NCI-H748 treated with DMSO at 0.1 percent for 48 hours (cell line): Measurements from ENCODE around the gene C15orf62.

ENCODE experiments used
- DNase-seq: peaks from one replicate; lab custom pipeline; 2025; lab: John Stamatoyannopoulos, UW

The C15orf62 gene

GRCh38 chr15:40769274-40770146 lies at the start of gene C15orf62:
Gene C15orf62 (plus strand): TSS chr15:40769980. CDS start chr15:40770496, 516 bp downstream.
- DNase-seq: peak; percentile 9

GRCh38 chr15:40721701-40722100 lies 48.1 kb upstream of the C15orf62 start:
- no peak for DNase-seq

- no peak for DNase-seq
These were observed 47.4 kb upstream of the C15orf62 start for GRCh38 chr15:40722354-40722753.

DNA sequence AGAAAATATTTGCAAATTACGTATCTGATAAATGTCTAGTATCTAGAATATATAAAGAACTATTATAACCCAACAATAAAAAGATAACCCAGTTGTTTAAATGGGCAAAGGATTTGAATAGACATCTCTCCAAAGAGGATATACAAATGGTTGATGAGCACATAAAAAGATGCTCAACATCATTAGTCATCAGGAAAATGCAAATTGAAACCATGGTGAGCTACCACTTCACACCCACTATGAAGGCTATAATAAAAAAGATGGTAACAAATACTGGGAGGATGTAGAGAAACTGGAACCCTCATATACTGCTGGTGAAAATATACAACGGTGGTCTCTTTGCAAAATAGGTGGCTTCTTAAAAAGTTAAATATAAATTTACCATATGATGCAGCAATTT lies 46.8 kb upstream of the C15orf62 start:
- no peak for DNase-seq

GRCh38 chr15:40723919-40724318 lies 45.9 kb upstream of the C15orf62 start:
- DNase-seq: no peak

- DNase-seq: no peak
These were observed 38.7 kb upstream of the C15orf62 start for GRCh38 chr15:40731034-40731433.

DNA sequence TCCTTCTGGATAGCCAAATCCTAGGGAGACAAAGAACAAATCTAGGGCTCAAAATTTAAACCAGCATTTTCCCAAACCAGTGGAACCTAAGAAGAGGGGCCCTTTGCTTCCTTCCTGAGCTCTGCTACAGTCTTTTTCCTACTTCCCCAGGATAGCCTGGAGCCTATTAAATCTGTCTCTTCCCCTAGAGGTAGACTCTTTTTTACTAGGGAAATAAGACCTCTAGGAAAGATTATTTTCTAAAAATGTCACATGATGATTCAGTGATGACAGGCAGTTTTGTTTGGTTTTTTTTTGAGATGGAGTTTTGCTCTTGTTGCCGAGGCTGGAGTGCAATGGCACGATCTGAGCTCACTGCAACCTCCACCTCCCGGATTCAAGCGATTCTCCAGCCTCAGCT lies 33.2 kb upstream of the C15orf62 start:
- no peak for DNase-seq

DNA sequence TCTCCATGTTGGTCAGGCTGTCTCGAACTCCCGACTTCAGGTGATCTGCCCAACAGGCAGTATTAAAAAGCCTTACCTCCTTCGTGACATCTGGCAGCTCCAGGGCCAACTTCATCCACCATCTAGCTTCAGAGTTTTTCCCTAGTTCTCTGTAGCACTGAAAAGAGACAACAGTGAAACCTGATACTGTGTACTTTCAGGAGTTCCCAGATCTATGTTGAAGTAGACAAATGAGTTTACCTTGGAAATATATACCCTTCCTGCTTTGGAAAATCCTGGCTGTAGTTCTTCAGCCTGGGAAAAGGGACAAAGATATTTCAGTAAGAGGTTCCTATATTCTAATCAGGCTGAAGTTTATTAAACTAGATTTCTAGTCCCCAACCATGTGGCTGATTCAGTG lies 32.7 kb upstream of the C15orf62 start:
- DNase-seq: no peak

DNA sequence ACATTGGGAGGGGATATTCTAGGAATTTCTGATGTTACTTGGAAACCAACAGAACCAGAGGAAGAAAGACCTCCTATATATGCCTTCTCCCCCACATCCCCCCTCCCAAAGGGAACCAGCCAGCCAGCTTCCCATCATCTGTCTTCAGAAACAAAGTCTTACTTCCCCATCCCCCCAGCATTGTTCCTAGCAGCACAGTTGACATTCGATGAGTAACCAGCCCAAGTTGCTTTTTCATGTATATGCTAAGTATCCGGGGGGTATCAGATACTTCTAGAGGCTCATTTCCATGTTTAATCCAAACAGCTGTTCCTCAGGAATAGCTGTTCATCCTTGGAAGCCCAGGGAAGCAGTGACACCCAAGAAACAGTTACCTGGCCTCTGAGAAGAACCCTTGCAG lies 30.7 kb upstream of the C15orf62 start:
- DNase-seq: no peak

GRCh38 chr15:40739854-40740253 lies 29.9 kb upstream of the C15orf62 start:
- DNase-seq: no peak

- no peak for DNase-seq
These were observed 26.3 kb upstream of the C15orf62 start for GRCh38 chr15:40743485-40743901.

- DNase-seq: no peak
These were observed 25.6 kb upstream of the C15orf62 start for GRCh38 chr15:40743921-40744814.

DNA sequence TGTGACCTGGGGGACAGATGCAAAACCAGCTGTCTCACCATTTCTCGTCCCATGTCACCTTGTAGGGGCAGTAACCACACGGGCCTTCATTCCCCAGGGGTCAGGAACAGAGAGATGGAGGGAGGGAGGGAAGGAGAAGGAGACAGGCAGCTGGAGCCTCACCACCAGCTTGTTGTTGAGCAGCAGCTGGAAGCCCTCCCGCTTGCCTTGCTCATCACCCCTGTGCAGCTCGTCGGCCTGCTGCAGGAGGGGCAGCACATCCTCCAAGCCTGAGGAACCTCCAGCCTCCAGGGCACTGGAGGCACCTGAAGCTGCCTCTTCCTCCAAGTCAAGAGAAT lies 25.0 kb upstream of the C15orf62 start:
- no peak for DNase-seq

GRCh38 chr15:40746916-40747418 lies 22.8 kb upstream of the C15orf62 start:
- DNase-seq: no peak

- DNase-seq: no peak
These were observed 21.8 kb upstream of the C15orf62 start for GRCh38 chr15:40747685-40748631.

GRCh38 chr15:40749151-40749630 lies 20.6 kb upstream of the C15orf62 start:
- no peak for DNase-seq

DNA sequence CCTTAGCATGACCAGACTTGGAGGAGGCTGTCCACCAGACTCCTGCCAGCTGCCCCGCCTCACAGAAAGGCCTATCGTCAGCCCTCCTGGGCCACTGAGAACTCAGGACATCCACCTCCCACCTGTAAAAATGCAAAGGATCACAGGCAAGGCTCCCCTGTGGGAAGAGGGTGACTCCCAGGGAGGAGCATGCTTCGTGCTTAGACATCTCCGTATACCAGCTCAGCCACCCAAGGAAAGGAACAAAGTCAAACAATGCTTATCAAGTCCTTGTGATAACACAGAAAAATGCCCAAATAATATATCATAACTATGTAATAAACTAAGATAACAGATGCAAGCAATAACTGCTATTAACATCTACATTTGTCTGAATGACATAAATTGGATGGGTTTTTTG lies 18.9 kb upstream of the C15orf62 start:
- no peak for DNase-seq

DNA sequence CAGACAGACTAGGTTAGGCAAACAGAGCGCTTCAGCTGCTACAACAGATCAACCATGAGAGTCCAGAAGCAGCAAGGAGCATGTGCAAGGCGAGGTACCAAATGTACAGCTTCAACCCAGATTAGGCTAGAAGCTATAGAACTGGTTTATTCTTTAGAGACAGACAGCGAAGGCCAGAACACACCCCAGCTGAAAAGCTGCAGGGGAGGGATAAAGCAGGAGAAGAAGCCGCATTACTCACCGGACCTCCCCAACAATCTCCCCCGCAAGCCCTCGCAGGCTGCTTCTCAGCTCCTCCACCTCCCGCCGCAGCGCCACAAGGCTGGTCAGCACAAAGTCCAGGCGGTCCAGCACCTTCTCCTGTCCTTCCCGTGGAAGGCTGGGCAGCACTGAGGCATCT lies 18.0 kb upstream of the C15orf62 start:
- no peak for DNase-seq

GRCh38 chr15:40754574-40754882 lies 15.3 kb upstream of the C15orf62 start:
- no peak for DNase-seq

GRCh38 chr15:40754883-40755811 lies 14.6 kb upstream of the C15orf62 start, which contains the start of gene RMDN3:
Gene RMDN3 (minus strand): TSS chr15:40755254. CDS start chr15:40754783, 471 bp downstream.
- peak; percentile 80 for DNase-seq
